Stimulated activated CD4-positive, alpha-beta T cell treated with anti-CD3 and anti-CD28 coated beads, TNF-alpha, amount 100 ng/mL, for 1 hour (primary cell): ENCODE data around the gene GAPDHS.

ENCODE experiments used
- DNase-seq, 3 donors: peaks; one replicate each; pipeline ENCODE4 v3.0.0-alpha.2; 2020; ENCODE audit warnings: low read depth in 3 of 3, low spot score in 1 of 3

The GAPDHS gene

GRCh38 chr19:35534803-35535480 lies 1.7 kb downstream of the GAPDHS start:
- DNase-seq = no peak

GRCh38 chr19:35539314-35539713 lies 6.1 kb downstream of the GAPDHS start:
- DNase-seq = no peak

GRCh38 chr19:35539850-35540249 lies 6.6 kb downstream of the GAPDHS start:
- DNase-seq = no peak

- no peak for DNase-seq
Observed at GRCh38 chr19:35540356-35540927, 7.2 kb downstream of the GAPDHS start.

GRCh38 chr19:35542209-35542608 lies 9.0 kb downstream of the GAPDHS start:
- no peak for DNase-seq

- DNase-seq = no peak
Observed at GRCh38 chr19:35543280-35544109, 10.2 kb downstream of the GAPDHS start.

GRCh38 chr19:35544110-35544802 lies 11.0 kb downstream of the GAPDHS start:
- no peak for DNase-seq

- peak; percentile 23 to 74 (median 45) for DNase-seq
Observed at GRCh38 chr19:35545001-35545854, 12.0 kb downstream of the GAPDHS start, which contains the start of gene TMEM147. Gene TMEM147 (plus strand): TSS chr19:35545626. CDS start chr19:35545740, 114 bp downstream.

GRCh38 chr19:35545855-35546381 lies 12.7 kb downstream of the GAPDHS start:
- peak in 1 of 3 donors; percentile 43 for DNase-seq

GRCh38 chr19:35546532-35546931 lies 13.3 kb downstream of the GAPDHS start:
- DNase-seq = no peak

- peak in 2 of 3 donors; percentile 13 to 25 for DNase-seq
Observed at GRCh38 chr19:35549174-35549788, 16.0 kb downstream of the GAPDHS start.

GRCh38 chr19:35549879-35550523 lies 16.7 kb downstream of the GAPDHS start:
- no peak for DNase-seq

- DNase-seq = no peak
Observed at GRCh38 chr19:35551091-35551810, 18.0 kb downstream of the GAPDHS start.

- DNase-seq = no peak
Observed at GRCh38 chr19:35552534-35553384, 19.5 kb downstream of the GAPDHS start.

- no peak for DNase-seq
Observed at GRCh38 chr19:35553385-35554000, 20.2 kb downstream of the GAPDHS start.

- no peak for DNase-seq
Observed at GRCh38 chr19:35554076-35554475, 20.8 kb downstream of the GAPDHS start.

- no peak for DNase-seq
Observed at GRCh38 chr19:35555301-35556005, 22.2 kb downstream of the GAPDHS start.
